ENCODE data around the gene PDE4D. TPM values are rescaled to one million over a fixed set of nuclear protein-coding genes. Genes with fewer than 3 reads are reported as not detected.

The PDE4D gene
- total and polyA plus RNA-seq, 2 of the 4 experiments (the other 2 are of a cell fraction): 1.4 to 7.9 TPM

- Histone ChIP-seq H2AK9ac (replicated peaks; ENCODE audit: low read depth, low read length, poor library complexity) (no peak overlapping the region), H3K14ac (replicated peaks; ENCODE audit: low read depth, low read length) (no peak overlapping the region), H2BK120ac (ENCODE audit: low read depth, low read length) (no peak overlapping the region), H3K9me3 (ENCODE audit: control insufficient read depth, insufficient read depth, low read length) (no peaks in the 10 kb centered on the region), H3K4ac (ENCODE audit: low read depth, low read length) (no peak overlapping the region), H3K79me1 (ENCODE audit: low read depth in 1 of 2, low read length in 2 of 2) (no peaks in the 10 kb centered on the region), H4K20me1 (ENCODE audit: insufficient read depth, low read length) (no peaks in the 10 kb centered on the region), H3K4me1 (ENCODE audit: control insufficient read depth, insufficient read depth, low read length) (no peaks in the 10 kb centered on the region), H4K5ac (ENCODE audit: low read depth, low read length) (no peak overlapping the region), H3K56ac (ENCODE audit: extremely low read depth, insufficient read depth, low read length) (no peak overlapping the region), H3K4me3 (ENCODE audit: insufficient read depth, low read depth, low read length) (no peak overlapping the region), H2BK5ac (ENCODE audit: low read depth, low read length, poor library complexity, severe bottlenecking) (no peak overlapping the region), H3K36me3 (ENCODE audit: control insufficient read depth, insufficient read depth, low read length) (no peaks in the 10 kb centered on the region), H4K91ac (ENCODE audit: insufficient read depth, low read depth, low read length) (no peak overlapping the region), H3K9ac (ENCODE audit: low read depth, low read length) (no peak overlapping the region), H3K9me1 (ENCODE audit: insufficient read depth, low read length) (no peaks in the 10 kb centered on the region), H2BK15ac (ENCODE audit: low read depth, low read length) (no peak overlapping the region), H3K23ac (ENCODE audit: low read depth, low read length) (no peak overlapping the region), H4K8ac (ENCODE audit: low read depth in 2 of 2, low read length in 2 of 2) (no peak overlapping the region), H2AK5ac (ENCODE audit: low read depth, low read length) (no peak overlapping the region), H3K27ac (ENCODE audit: insufficient read depth, low read length) (no peak overlapping the region), H3K27me3 (ENCODE audit: control insufficient read depth, insufficient read depth, low read length) (no peaks in the 10 kb centered on the region), H3K4me2 (ENCODE audit: low read depth, low read length) (no peak overlapping the region), H2BK20ac (ENCODE audit: low read depth, low read length) (no peak overlapping the region), H3K18ac (ENCODE audit: low read depth, low read length) (no peak overlapping the region), H2AFZ (replicated peaks; ENCODE audit: low read length, poor library complexity) (no peak overlapping the region)
- no TSS peak for BruUV-seq (replicated peaks)
- intact Hi-C loops (cut with micrococcal nuclease) (no loop called here), dilution Hi-C loops (cut with HindIII; ENCODE audit: low sequenced_read_pairs, unreplicated experiment) (no loop called here), in situ Hi-C loops (cut with MboI; ENCODE audit: low sequenced_read_pairs) (no loop called here)
- ChIA-PET CTCF (no interaction called here), POLR2A (ENCODE audit: unreplicated experiment) (no interaction called here)
- no peak for DNase-seq
- TF ChIP-seq USF2 (IDR thresholded peaks at IDR 0.05; ENCODE audit: low read depth, low read length) (no peak), CEBPB (IDR thresholded peaks at IDR 0.05; ENCODE audit: low read depth, low read length) (no peak), RCOR1 (IDR thresholded peaks at IDR 0.05; ENCODE audit: insufficient replicate concordance, low read length) (no peak), BHLHE40 (IDR thresholded peaks at IDR 0.05; ENCODE audit: low read depth, low read length) (no peak), RAD21 (IDR thresholded peaks at IDR 0.05; ENCODE audit: low read length) (no peak), CHD1 (IDR thresholded peaks at IDR 0.05; ENCODE audit: low read depth, low read length) (no peak), NFE2L2 (IDR thresholded peaks at IDR 0.05; ENCODE audit: low read depth, low read length) (no peak), ELK1 (IDR thresholded peaks at IDR 0.05; ENCODE audit: borderline replicate concordance, low read depth, low read length) (no peak), SMC3 (IDR thresholded peaks at IDR 0.05; ENCODE audit: low read depth, low read length) (no peak), MAFK (IDR thresholded peaks at IDR 0.05; ENCODE audit: low read depth, low read length) (no peak), RFX5 (IDR thresholded peaks at IDR 0.05; ENCODE audit: low read depth, low read length) (no peak)
- no peak for ATAC-seq (ENCODE audit: low read depth)
- no CpG with 5 or more reads among the region's 2 CpGs for WGBS, 2 experiments (ENCODE audit: extremely low coverage in 2 of 2, insufficient read length in 1 of 2)
Observed at GRCh38 chr5:59446356-59446755, 447.2 kb downstream of the PDE4D start.

Data from IMR-90 (cell line).